KOPT-K1 (cell line): Measurements from ENCODE around the gene HID1.
"Not testable (repeated sequence)": the region's sequence is repeated elsewhere in the genome, so short reads cannot be mapped to it uniquely, and the experiment has no call there.

ENCODE experiments used
- H3K27ac ChIP-seq: fragments of 200-600 bp; sonication (generic); 2 replicates; pipeline ENCODE4 v1.5.1; 2016; ENCODE audit warnings: antibody characterized with exemption, mild to moderate bottlenecking, low read depth, low read length; ENCODE audit not compliant: poor library complexity, severe bottlenecking
- H3K36me3 ChIP-seq: fragments of 200-600 bp; sonication (generic); 2 replicates; pipeline ENCODE4 v1.5.1; 2017; ENCODE audit warnings: antibody characterized with exemption, mild to moderate bottlenecking, low read length, moderate library complexity; ENCODE audit not compliant: insufficient read depth
- H3K9me3 ChIP-seq: fragments of 200-600 bp; sonication (generic); 2 replicates; pipeline ENCODE4 v1.5.1; 2017; ENCODE audit warnings: antibody characterized with exemption, low read length, mild to moderate bottlenecking; ENCODE audit not compliant: insufficient read depth, poor library complexity, severe bottlenecking

The HID1 gene

GRCh38 chr17:74916851-74917199 is 55.7 kb downstream of the HID1 start:
- Histone ChIP-seq H3K9me3 (no peaks in the 10 kb centered on the region), H3K27ac (no peak overlapping the region), H3K36me3 (no peaks in the 10 kb centered on the region)

- Histone ChIP-seq H3K27ac (no peak overlapping the region), H3K36me3 (no peaks in the 10 kb centered on the region), H3K9me3 (no peaks in the 10 kb centered on the region)
Observed at GRCh38 chr17:74916136-74916850, 56.3 kb downstream of the HID1 start.

GRCh38 chr17:74911423-74911822 is 61.1 kb downstream of the HID1 start:
- H3K36me3 ChIP-seq, H3K9me3 ChIP-seq, H3K27ac ChIP-seq: not testable (repeated sequence)

- not testable (repeated sequence) for H3K9me3 ChIP-seq, H3K27ac ChIP-seq, H3K36me3 ChIP-seq
Observed at GRCh38 chr17:74909097-74909496, 63.5 kb downstream of the HID1 start.

- Histone ChIP-seq H3K36me3 (no peaks in the 10 kb centered on the region), H3K27ac (no peak overlapping the region)
Observed at GRCh38 chr17:74907012-74907411, 65.5 kb downstream of the HID1 start.

GRCh38 chr17:74906214-74906793 is 66.3 kb downstream of the HID1 start:
- not testable (repeated sequence) for H3K36me3 ChIP-seq, H3K27ac ChIP-seq, H3K9me3 ChIP-seq

More at GRCh38 chr17:74907012-74907411, 65.5 kb downstream of the HID1 start:
- H3K9me3 ChIP-seq = no peaks in the 10 kb centered on the region

GRCh38 chr17:74904687-74905409 is 67.7 kb downstream of the HID1 start:
- no peaks in the 10 kb centered on the region for H3K9me3 ChIP-seq
- no peaks in the 10 kb centered on the region for H3K36me3 ChIP-seq
- no peak overlapping the region for H3K27ac ChIP-seq

- Histone ChIP-seq H3K9me3 (no peaks in the 10 kb centered on the region), H3K27ac (no peak overlapping the region), H3K36me3 (no peaks in the 10 kb centered on the region)
Observed at GRCh38 chr17:74903671-74904070, 68.9 kb downstream of the HID1 start.

GRCh38 chr17:74903034-74903433 is 69.5 kb downstream of the HID1 start:
- no peak overlapping the region for H3K27ac ChIP-seq
- no peaks in the 10 kb centered on the region for H3K36me3 ChIP-seq
- no peaks in the 10 kb centered on the region for H3K9me3 ChIP-seq

- H3K9me3 ChIP-seq = no peaks in the 10 kb centered on the region
- no peak overlapping the region for H3K27ac ChIP-seq
- no peaks in the 10 kb centered on the region for H3K36me3 ChIP-seq
Observed at GRCh38 chr17:74901353-74902135, 71.0 kb downstream of the HID1 start.
